ENCODE data around the gene ABCF2.

GRCh38 chr7:151274396-151274795, 47.4 kb upstream of the ABCF2 start:
- no peak for TF ChIP-seq CTCF (IDR thresholded peaks at IDR 0.05)
- no peak for TF ChIP-seq POLR2A (IDR thresholded peaks at IDR 0.05)
